ENCODE measurements around the gene B3GNT9.

B3GNT9 gene

DNA sequence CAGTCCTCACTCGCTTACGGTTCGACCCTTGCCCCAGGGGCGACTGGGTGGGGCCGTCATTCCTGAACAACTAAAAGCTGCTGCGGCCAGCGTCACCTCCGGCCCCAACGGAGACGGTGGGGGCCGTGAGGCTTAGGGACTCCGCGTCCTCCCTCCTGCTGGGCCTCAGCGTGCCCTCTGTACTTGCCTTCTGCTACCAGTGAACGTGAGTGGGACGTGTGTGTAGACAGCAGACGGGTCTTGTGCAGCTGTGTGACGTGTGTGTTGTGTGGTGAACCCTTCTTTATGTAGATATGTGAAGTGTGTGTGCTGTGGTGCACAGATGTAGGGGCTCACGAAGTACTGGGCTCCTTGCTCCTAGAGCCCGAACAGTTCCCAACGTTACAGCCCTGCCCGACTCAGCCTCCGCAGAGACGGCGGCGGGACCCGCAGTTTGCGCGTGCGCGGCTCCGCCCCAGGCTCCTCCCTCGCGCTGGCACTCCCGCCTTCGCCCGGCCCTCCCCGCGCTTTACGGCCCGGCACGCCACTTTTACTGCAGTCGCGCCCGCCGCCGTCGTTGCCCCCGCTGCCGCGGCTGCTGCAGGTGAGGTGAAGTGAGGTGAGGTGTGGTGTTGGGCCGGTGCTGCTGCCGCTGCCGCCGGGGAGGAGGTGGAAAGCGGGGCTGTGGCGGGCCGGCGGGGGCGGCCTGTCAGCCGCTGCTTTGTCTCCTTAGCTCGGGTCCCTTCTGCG lies 41.2 kb downstream of the B3GNT9 start, which contains the start of gene PHAF1:
Gene PHAF1, plus strand, starts transcription at position 535 of the 729 bp plus-strand sequence. CDS start 235 bp downstream, outside the sequence.
- TF ChIP-seq, protein P1, sequence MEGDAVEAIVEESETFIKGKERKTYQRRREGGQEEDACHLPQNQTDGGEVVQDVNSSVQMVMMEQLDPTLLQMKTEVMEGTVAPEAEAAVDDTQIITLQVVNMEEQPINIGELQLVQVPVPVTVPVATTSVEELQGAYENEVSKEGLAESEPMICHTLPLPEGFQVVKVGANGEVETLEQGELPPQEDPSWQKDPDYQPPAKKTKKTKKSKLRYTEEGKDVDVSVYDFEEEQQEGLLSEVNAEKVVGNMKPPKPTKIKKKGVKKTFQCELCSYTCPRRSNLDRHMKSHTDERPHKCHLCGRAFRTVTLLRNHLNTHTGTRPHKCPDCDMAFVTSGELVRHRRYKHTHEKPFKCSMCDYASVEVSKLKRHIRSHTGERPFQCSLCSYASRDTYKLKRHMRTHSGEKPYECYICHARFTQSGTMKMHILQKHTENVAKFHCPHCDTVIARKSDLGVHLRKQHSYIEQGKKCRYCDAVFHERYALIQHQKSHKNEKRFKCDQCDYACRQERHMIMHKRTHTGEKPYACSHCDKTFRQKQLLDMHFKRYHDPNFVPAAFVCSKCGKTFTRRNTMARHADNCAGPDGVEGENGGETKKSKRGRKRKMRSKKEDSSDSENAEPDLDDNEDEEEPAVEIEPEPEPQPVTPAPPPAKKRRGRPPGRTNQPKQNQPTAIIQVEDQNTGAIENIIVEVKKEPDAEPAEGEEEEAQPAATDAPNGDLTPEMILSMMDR (IDR thresholded peaks at IDR 0.05) = no peak
- TF ChIP-seq ZFX (IDR thresholded peaks at IDR 0.05; ENCODE audit: borderline replicate concordance) = no peak
- H3K27ac ChIP-seq = peak within 1 kb of the TSS; percentile 72

DNA sequence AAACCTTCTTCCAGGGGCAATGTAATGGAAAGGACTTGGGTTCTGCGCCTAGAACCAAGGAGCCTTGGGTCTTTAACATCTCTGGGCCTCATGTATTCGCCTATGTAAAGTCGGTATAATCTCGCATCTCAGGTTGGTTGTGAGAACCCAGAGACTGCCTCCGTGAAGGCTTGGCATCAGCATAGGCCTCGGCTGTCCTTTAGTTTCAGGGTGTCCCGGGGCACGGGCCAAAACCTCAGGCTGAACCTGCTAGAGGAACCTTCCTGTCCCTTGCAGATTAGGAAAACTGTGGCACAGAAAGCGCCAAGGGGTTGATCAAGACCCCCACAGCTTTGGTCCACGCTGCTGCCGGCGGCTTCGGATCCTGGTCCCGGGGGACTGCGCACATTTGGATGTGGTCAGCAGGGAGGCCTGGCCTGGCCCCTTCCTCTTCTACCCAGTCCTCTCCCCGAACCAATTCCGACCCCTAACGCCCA lies 41.8 kb downstream of the B3GNT9 start:
- TF ChIP-seq ZFX (IDR thresholded peaks at IDR 0.05; ENCODE audit: borderline replicate concordance) = no peak
- TF ChIP-seq, protein P1 (IDR thresholded peaks at IDR 0.05) = no peak

DNA sequence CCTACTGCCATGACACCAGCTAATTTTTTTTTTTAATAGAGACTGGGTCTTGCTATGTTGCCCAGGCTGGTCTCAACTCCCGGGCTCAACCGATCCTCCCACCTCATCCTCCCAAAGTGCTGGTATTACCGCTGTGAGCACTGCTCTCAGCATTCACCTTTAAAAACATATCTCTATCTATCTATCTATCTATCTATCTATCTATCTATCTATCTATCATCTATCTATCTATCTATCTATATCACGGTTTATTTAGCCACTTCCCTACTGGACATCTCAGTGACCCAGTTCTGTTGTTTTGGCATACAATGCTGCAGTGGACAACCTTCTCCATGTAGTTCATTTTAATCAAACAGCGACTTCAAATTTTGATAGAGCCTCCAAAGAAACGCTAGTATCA lies 42.3 kb downstream of the B3GNT9 start:
- TF ChIP-seq ZFX (IDR thresholded peaks at IDR 0.05; ENCODE audit: borderline replicate concordance) = no peak
- TF ChIP-seq, protein P1 (IDR thresholded peaks at IDR 0.05) = no peak
- no peak overlapping the region for H3K27ac ChIP-seq

More for the DNA sequence above, 41.8 kb downstream of the B3GNT9 start:
- H3K27ac ChIP-seq = peak overlapping the region; percentile 72

DNA sequence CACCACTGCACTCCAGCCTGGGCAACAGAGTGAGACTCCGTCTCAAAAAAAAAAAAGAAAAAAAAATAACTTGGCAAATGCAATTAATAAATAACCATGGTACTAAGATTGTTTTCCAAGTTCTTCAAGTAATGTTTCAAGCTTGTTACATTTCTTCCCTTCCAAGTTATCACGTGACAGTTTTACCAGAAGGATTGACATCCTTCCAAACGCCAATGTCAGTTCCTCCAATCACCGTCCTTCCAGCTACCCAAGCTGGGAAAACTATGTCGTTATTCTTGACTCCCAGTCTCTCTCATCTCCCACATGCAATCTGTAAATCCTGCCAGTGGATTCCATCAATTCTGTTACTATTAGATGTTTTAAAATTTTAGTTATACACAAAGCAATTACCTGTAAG lies 44.9 kb downstream of the B3GNT9 start:
- peak overlapping the region; percentile 19; the same call in 1 of the 2 replicates for H3K27ac ChIP-seq
- TF ChIP-seq, protein P1 (IDR thresholded peaks at IDR 0.05) = no peak
- TF ChIP-seq ZFX (IDR thresholded peaks at IDR 0.05; ENCODE audit: borderline replicate concordance) = no peak

DNA sequence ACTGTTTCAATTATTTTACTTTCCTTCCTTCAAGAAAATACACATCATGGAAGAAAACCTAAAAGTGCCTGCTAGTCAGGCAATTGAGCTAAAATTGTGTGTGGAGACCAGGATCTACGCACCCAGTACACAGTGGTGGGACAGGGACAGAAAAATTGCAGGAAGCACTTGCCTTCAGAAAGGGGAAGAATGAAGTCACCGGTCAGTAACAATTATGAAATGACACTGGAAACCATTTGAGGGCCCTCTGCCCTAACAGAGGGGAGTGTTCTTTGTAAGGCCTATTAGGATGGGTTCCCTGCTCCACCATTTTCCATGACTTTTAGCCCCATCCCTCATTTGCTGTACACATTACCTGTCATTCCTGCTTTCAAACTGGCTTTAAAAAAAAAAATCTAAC lies 45.6 kb downstream of the B3GNT9 start:
- no peak overlapping the region for H3K27ac ChIP-seq
- no peak for TF ChIP-seq ZFX (IDR thresholded peaks at IDR 0.05; ENCODE audit: borderline replicate concordance)
- TF ChIP-seq, protein P1 (IDR thresholded peaks at IDR 0.05) = no peak

DNA sequence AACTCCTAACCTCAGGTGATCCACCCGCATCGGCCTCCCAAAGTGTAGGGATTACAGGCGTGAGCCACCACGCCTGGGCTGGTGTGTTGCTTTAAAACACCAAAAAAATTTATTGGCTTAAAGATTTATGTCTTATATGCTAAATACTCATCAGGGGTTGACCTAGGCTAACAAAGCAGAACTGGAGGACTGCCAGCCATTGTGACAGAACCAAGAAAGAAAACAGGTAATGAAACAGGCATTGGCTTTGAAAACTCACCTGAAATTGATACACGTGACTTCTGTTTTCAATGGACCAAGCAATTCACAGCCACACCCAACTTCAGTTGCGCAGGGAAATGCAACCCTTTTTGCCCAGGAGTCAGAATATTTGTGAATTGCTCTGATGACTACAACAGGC lies 46.0 kb downstream of the B3GNT9 start:
- H3K27ac ChIP-seq = 0 out of 2 replicates have a peak overlapping the region, but pooled peaks have one; percentile 16
- TF ChIP-seq, protein P1 (IDR thresholded peaks at IDR 0.05) = no peak
- no peak for TF ChIP-seq ZFX (IDR thresholded peaks at IDR 0.05; ENCODE audit: borderline replicate concordance)

DNA sequence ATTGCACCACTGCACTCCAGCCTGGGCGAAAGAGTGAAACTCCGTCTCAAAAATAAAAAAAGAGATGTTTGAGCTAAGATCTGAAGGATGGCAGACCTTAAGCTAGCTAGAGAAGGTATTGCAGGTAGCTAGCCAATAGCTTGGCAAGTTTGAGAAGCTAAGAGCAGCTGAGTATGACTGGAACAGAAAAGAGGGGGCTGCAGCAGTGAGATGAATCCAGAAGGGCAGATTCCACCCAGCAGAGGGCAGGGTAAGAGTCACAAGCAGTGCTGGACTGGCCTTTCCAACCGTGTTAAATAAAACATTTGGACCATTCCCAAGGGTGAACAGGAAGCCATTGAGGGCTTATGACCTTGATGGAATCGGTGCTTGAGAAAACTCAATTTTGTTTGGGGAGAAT lies 46.7 kb downstream of the B3GNT9 start:
- 0 out of 2 replicates have a peak overlapping the region, but pooled peaks have one; percentile 16 for H3K27ac ChIP-seq
- TF ChIP-seq, protein P1 (IDR thresholded peaks at IDR 0.05) = peak; percentile 43
- TF ChIP-seq ZFX (IDR thresholded peaks at IDR 0.05; ENCODE audit: borderline replicate concordance) = no peak

Data from 22Rv1 (cell line).